Activated CD8-positive, alpha-beta memory T cell treated with anti-CD3 and anti-CD28 coated beads for 1 hour (primary cell): ENCODE measurements around the gene PARP3.
A peak's percentile ranks its signal among the peaks of the same experiment; 100 is the strongest.
"Not testable (repeated sequence)": the region's sequence is repeated elsewhere in the genome, so short reads cannot be mapped to it uniquely, and the experiment has no call there.

Experiments used
- DNase-seq, 2 donors: peaks; one replicate each; pipeline ENCODE4 v3.0.0-alpha.2; 2020; ENCODE audit warnings: low read depth in 1 of 2; ENCODE audit errors: extremely low read depth in 1 of 2

Gene PARP3

DNA sequence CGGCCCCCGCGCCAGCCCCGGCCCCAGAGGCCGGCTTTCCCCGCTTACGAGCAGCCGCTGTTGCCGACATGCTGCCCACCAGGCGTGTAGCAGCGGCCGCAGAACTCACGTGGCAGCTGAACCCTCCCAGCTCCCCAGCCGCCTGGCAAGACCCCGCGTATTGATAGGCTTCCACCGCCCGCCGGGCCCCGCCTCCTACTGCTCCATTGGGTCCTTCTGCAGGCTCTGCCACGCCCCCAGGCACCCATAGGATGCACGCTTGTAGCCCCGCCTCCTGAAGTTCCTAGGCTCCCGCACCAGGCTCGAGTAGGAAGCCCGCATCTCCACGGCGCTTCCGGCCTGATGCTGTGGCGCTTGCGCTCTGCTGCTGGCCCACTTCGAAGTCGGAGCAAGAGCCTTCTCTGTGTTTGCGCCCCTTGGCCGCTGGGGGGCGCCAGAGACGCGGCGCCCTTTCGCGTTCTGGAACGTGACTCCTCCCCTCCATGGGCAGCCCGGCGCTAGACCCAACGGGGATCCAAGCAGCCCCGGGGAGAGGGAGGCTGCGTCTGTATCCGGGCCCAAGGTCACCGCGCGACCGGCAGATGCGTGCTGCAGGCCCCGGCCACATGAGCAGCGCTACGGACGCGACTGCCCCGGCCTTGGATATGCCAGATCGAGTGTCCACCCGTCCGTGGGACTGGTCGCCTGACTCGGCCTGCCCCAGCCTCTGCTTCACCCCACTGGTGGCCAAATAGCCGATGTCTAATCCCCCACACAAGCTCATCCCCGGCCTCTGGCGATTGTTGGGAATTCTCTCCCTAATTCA lies at the start of gene PARP3, which contains the start of gene RRP9:
PARP3 (plus strand) TSS at position 566 of the 805 bp plus-strand sequence. CDS start 993 bp downstream, outside the sequence.
RRP9 (minus strand) TSS at position 107 of the 805 bp plus-strand sequence; CDS start at position 70, 37 bp downstream.
- peak; percentile 99 for DNase-seq

DNA sequence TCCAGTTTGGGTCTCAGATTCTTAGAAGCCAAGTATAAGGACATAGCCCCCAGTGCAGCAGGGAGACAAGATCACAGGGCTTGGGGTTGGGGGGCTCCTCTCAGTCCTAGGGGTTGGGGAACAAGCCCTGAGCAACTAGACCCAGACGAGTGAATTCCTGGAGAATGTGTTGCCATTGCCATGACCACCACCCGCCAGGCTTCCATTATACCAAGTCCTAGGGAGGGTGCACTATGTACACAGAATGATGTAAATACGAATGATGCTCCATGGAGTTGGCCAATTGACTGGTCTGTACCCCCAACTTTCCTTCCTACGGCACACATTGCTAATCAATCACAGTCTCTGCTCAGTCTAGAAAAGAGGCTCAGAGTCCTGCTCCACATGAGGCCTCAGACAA lies 47.8 kb upstream of the PARP3 start:
- no peak for DNase-seq

DNA sequence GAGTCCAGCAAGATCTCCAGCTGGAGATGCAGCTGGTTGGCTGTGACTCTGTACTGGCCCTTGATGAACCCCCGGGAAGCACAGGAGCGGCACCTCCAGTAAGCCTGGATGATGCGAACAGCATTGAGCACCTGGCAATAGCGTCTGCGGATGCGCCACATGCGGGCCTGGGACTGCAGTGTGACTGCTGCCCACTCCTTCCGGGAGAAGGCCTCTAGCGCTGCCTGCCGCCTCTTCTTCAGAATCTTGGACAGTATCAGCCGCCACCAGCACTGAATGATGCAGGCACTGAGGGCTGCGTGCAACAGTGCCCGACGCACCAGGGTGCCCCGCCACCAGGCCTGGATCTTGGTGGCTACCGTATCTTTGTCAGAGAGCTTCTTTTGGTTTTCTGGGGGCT lies 47.2 kb upstream of the PARP3 start:
- DNase-seq, result no peak

DNA sequence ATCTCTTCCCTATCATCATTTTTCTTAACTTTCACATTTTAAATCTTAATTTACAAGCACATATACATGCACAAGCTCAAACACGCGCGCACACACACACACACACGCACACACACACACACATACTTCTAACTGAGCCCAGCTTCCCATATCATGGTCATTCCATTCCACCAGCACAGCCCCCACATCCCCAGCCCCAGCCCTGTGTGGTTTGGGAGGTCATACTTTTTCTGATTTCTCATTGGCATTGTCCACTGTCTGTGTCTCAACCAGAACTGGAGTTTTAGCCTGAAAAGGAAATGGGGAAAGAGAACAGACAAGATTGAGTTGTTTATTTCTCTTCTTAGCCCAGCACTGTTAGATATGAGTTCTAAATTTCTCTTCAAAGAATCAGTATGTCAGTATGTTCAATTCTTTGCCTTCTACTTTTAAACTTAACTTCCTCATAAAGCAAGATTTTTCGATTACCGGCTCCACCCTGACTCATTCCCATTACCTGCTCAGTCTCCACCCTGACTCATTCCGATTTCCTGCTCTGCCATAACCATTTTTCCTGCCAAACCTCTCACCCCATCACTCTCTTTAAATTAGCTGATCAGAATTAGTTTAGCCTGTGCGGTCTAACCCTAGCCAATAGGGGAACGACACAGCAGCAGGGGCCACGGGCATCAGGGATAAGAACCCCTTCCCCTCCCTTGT lies 45.4 kb upstream of the PARP3 start:
- DNase-seq, result no peak

DNA sequence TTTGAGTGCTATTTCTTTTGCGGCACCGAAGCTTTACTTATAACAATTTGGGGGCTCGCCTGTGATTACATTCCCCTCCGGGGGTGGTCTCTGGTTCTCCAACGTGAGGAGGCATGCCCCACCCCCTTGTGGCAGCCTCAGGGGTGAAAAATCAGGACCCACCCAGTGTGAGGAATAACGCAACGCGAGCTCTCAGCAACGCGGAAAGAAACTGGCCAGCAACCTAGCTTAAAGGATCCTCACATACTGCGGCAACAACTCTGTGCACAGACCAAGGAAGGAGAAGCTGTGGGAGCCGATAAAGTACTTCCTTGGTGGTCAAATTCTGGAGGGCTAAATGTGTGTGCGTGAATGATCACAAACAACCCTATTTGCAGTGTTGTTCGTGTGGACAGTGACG lies 44.8 kb upstream of the PARP3 start:
- no peak for DNase-seq

DNA sequence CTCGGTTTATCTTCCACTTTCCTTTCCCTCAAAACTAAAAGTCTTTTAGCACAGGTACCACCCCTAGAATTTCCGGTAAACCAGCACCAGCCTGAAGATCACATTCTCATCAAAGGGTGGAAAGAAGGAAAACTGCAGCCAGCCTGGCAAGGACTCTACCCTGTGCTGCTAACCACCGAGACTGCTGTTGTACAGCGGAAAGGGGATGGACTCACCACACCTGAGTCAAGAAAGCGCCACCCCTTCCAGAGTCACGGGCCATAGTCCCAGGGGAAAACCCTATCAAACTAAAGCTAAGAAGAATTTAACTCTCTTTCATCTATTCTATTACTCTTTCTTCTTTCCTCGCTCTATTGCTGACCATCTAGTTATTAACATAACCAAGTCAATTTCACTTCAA lies 42.1 kb upstream of the PARP3 start:
- DNase-seq, result not testable (repeated sequence)

DNA sequence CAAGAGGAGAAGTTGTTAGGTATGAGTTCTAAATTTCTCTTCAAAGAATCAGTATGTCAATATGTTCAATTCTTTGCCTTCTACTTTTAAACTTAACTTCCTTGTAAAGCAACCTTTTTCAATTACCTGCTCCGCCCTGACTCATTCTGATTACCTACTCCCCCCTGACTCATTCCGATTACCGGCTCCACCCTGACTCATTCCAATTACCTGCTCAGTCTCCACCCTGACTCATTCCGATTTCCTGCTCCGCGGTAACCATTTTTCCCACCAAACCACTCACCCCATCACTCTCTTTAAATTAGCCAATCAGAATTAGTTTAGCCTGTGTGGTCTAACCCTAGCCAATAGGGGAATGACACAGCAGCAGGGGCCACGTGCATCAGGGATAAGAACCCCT lies 39.8 kb upstream of the PARP3 start:
- not testable (repeated sequence) for DNase-seq

DNA sequence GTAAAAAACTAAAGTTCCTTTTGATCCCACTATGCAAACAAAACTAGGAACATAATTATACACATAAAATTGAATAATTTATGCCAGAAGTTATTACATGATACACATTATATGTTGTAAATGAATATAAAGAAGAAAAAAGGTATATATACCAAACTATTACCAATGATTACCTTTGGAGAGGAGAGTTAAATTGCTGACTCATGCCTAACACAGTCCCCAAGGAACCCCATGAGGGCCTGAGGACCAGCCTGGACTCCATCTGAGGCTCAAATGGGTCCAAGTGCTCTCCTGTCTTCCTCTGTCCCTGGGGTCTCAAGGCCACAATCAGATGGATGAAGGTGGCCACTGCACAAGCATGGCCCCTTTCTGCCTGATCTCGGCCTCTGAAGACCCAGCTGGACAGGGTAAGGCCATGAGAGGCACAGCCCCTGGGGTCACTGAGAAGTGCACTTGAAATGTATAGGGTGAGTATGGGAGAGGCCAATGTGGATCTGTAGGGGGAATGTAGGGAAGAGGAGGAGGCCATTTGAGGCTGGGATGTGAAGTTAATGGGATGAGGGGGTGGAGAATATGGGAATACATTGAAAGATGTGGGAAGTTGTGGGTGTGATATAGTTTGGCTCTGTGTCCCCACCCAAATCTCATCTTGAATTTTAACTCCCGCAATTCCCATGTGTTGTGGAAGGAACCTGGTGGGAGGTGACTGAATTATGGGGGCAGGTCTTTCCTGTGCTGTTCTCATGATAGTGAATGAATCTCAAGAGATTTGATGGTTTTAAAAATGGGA lies 37.9 kb upstream of the PARP3 start:
- no peak for DNase-seq

DNA sequence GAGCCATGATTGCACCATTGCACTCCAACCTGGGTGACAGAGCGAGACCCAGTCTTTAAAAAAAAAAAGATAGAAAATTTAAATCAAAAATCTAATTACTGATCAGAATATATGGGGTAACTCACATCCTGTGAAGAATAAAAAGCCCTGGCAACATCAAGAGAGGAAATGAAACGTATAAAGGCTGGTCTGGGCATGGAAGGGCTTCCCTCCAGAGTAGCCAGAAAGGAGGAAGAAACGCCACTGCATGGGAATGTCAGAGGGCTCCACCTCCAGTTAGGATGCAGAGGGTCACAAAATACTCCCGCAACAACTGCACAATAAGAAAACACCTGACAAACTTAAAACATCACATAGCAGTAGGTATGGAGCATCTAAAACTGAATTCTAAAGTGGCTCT lies 34.1 kb upstream of the PARP3 start:
- DNase-seq, result no peak

DNA sequence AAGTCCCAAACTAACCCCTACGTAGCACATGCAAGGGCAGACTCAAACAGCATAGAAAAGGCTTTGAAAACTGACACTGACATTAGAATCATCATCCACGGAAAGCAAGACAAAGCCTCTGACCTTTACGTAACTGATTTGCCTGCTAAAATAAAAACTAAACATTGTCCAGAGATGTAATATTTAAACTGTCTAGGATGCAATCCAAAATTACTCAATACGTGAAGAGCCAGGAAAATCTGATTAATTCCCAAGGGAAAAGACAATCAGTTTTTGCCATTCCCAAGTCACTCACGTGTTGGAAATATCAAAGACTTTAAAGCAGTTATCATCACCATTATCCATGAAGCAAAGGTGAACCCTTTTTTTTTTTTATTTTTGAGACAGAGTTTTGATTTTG lies 25.7 kb upstream of the PARP3 start:
- no peak for DNase-seq

DNA sequence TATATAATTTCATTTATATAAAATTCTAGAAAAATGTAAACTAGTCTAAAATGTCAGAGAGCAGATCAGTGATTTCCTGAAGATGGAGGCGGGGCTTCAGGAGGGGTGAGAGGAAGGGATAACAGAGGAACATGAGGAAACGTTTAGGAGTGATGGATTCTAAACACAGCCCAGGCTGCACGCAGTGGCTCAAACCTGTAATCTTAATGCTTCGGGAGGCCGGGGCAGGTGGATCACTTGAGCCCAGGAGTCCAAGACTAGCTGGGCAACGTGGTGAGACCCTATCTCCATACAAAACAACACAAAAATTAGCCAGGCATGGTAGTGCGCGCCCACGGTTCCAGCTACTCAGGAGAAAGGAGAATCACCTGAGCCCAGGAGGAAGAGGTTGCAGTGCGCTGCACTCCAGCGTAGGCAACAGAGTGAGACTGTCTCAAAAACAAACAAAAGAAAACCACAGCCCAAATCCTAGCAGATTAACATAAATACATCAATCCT lies 21.0 kb upstream of the PARP3 start:
- no peak for DNase-seq

DNA sequence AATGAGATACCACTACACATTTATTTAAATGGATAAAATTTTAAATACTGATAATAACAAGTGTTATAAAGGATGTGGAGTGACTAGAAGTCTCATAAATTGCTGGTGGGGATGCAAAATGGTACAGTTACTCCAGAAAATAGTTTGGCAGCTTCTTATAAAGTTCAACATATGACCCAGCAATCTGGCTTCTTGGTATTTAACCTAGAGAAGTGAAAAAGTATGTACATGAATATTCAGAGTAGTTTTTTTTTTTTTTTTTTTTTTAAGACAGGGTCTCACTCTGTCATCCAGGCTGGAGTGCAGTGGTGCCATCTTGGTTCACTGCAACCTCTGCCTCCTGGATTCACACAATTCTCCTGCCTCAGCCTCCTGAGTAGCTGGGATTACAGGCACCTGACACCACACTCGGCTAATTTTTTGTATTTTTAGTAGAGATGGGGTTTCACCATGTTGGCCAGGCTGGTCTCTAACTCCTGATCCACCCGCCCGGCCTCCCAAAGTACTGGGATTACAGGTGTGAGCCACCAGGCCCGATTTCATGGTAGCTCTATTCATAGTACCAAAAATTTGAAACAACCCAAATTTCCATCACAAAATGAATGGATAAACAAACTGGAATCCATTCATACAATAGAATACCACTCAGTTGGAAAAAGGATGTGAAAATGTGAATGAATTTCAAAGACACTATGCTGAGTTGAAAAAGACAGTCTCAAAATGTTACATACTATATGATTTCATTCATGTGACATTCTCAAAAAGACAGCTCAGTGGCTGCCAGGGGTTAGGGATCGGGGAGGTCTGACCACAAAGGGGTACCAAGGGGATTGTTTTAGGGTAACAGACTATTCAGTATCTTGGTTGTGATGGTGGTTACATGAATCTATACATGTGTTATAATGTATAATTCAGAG lies 14.8 kb upstream of the PARP3 start:
- no peak for DNase-seq

DNA sequence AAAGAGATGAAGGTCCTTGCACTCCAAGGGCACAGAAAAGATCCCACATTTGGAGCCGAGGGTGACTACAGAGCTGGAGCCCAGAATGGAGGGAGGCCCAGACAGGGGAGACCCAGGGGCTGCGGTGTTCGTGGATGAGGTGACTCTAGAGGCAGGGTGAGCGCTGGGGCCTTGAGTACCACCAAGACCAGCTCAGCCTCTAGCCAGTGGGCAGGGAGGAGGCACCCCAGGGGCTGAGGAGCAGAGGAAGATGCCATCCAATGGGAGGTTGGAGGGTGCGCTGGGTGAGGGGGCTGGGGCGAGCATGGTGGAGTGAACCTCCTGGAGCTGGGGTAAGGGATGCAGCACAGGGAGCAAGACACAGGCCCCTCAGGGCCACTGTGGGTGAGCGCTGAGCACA lies 13.7 kb upstream of the PARP3 start:
- DNase-seq, result no peak

DNA sequence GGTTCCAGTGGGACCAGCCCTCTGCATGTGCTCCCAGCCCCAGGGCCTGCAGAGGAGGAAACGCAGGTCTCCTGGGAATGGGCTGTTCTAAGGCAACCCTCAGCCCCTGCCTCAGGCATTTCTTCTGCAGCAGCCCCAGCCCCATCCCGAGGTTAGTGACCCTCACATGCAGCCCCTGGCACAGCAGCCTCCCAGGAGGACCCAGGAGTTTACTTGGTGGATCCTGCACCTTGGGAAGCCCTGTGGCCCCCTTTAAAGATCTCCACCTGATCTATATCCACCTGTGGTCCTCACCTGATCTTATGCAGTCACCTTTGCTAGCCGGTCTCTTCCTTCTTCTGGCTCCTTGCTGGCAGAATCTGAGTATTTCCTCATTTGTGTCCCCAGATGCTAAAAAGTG lies 13.2 kb upstream of the PARP3 start:
- not testable (repeated sequence) for DNase-seq

DNA sequence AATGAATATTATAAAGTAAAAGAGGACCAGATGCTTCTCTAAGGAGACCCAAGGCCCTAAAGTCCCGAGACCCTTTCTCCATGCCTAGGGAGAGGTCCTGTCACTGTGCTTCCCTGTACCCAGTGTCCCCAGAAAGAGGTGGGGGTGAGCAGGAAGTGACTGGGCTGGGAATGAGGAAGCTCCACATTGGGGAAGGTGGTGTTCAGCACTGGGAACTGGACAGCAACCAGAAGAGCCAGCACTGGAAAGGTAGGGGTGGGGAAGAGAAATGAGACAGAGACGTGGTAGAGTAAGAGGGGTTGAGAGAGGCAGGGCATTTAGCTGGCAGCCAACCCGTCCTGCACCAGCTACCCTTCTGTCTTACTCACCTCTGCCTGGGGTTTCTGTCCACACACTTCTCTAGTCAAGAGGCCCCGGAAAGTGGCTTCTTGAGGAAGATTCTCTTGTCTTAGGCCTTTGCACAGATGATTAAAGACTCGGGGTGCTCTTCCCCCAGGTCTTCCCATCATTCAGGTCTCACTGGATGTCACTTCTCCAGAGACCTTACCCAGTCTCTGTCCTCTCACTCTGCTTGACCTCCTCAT lies 12.7 kb upstream of the PARP3 start:
- no peak for DNase-seq

DNA sequence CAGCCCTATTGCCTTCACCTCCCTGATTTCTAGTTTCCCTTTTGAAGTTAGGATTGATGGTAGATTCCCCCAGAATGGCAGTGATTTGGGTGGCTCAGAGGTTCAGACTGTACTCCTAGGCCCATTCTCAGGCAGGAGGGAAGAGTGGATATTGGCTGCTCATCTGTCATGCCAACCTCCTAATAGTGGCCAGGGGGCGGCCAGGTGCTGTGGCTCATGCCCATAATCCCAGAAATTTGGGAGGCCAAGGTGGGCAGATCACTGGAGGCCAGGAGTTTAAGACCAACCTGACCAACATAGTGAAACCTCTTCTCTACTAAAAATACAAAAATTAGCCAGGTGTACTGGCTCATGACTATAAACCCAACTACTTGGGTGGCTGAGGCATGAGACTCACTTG lies 11.7 kb upstream of the PARP3 start:
- DNase-seq, result no peak

DNA sequence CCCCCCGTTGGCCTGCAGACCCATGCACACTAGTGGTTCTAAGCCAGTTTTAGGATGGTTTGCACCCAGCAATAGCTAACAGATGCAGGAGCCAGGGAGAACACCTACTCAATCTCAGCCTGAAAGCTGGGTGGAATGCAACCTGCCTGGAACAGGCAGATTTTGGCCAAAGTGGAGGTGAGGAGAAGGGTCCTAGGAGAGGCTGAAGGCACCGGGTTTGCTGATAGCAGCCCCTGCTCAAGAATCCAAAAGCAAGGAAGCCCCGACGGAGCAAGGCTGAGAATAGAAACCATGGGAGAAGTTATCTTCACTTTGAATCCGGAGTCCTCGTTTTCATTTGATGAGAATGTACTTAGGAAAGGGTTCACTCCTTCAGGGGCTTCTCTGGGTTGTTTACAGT lies 10.4 kb upstream of the PARP3 start:
- no peak for DNase-seq

DNA sequence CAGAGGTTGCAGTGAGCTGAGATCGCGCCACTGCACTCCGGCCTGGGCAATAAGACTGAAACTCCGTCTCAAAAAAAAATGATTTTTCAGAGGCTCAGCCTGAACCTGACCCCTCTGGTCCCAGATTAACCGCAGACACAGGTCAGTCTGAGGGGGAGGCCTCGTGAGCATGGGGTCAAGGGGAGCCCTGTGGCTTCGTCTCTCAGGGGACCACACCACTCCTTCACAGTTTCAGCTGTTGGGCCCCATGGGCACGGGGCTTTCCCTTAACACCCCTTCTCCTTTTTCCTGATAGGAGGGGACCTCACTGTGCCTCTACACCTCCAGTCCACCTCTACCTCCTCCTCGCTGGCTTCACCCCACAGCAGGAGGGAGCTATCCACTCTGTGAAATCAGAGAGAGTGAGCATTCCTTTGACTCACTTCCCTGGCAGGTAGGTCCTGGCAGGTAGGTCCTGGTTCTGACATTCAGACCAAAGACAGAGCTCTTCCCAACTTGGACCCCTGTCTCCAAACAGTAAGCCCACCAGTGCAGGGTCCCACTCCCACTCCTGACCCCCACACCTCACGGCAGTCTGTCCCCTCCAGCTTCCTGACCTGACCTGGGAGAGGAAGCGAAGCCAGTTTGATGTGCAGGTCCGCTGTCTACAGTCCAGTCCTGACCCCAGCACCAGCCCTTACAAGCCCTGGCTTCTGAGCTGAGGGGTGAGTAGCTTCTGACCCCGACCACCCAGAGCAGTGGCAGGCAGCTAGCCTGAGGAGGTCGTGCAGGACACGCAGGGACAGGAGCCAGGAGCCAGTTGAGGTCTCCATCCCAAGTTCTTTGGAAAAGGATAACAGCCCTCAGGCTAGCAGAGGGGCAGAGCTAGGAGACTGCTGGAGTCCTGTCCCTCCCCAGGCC lies 9.4 kb upstream of the PARP3 start:
- DNase-seq, result no peak
